Bronchial epithelial cell (primary cell): ENCODE results near the gene DNAJC30. TPM values are rescaled to one million over a fixed set of nuclear protein-coding genes. Genes with fewer than 3 reads are reported as not detected.

Experiments used
- DNase-seq: peaks from one replicate; pipeline ENCODE4 v3.0.0-alpha.2; 2010; ENCODE audit warnings: low read depth
- FAIRE-seq: peaks from 2 replicates; lab custom pipeline; 2011; peaks lifted over from hg19 to GRCh38; lab: Jason Lieb, UNC
- H3K27me3 ChIP-seq: 2 replicates; pipeline ENCODE4 v1.5.1; 2011; ENCODE audit warnings: low read length; ENCODE audit not compliant: control insufficient read depth, insufficient read depth
- H3K36me3 ChIP-seq: 2 replicates; pipeline ENCODE4 v1.5.1; 2011; ENCODE audit warnings: low read length; ENCODE audit not compliant: control insufficient read depth, insufficient read depth
- H3K4me3 ChIP-seq: 2 replicates; pipeline ENCODE4 v1.5.1; 2011; ENCODE audit warnings: mild to moderate bottlenecking, low read depth, low read length, control low read depth
- CTCF ChIP-seq: IDR thresholded peaks from 2 replicates; pipeline ENCODE4 v1.5.1; 2011; ENCODE audit warnings: mild to moderate bottlenecking, moderate library complexity, low read length, control low read depth, inconsistent platforms; ENCODE audit not compliant: insufficient read depth, severe bottlenecking
- total RNA-seq: library from RNA; depleted of rRNA; stranded (reverse); fragments of >200 nt; gene quantifications from 2 replicates; pipeline ENCODE4 v1.2.1, GENCODE V29; 2014

The DNAJC30 gene
- total RNA-seq, 1 donor from 2014 or later: 0.79 TPM

DNA sequence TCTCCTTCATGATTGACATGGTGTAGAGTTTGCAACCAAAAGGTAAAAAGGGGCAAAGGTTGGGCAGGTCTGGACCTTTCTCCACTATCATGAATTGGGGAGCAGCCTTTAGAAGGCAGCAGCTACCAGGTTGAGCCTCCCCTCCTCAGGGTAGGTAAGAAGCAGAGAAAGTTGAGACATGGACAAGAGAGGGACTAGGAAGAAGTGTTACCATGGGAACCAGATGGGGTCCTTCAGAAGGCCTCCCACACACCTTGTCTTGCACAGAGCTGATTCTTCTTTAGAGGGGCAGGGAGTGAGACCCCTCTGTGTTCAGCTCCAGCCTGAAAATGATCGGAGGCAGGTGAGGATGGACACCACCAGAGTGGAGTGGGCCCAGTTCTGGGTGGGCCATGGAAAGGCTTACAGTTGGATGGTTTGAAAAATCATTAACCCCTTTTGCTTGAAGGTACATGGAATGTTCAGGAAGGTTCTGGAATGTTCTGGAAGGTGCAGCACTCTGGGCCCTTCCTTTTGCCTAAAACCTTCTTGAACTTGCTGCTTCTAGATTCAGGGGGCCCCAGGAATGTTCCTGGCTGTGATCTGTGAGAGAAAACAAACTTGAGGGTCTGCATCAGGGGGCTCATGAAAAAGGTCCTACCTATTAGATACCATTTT lies 8.7 kb downstream of the DNAJC30 start:
- TF ChIP-seq CTCF: no peak
- DNase-seq (no peak), FAIRE-seq (no peak)
- H3K4me3 ChIP-seq: no peak overlapping the region
- H3K27me3 ChIP-seq: no peaks in the 10 kb centered on the region
- peaks cover 6% of the 10 kb centered on the region for H3K36me3 ChIP-seq

- DNase-seq (no peak), FAIRE-seq (no peak)
- H3K27me3 ChIP-seq: no peaks in the 10 kb centered on the region
- no peaks in the 10 kb centered on the region for H3K36me3 ChIP-seq
- H3K4me3 ChIP-seq: no peak overlapping the region
- no peak for TF ChIP-seq CTCF
Observed at GRCh38 chr7:73671857-73672445, 11.3 kb downstream of the DNAJC30 start.

- DNase-seq (no peak), FAIRE-seq (no peak)
- Histone ChIP-seq H3K4me3 (no peak overlapping the region), H3K27me3 (no peaks in the 10 kb centered on the region), H3K36me3 (no peaks in the 10 kb centered on the region)
- TF ChIP-seq CTCF: no peak
Observed at GRCh38 chr7:73671322-73671661, 12.0 kb downstream of the DNAJC30 start.

GRCh38 chr7:73669858-73670385 lies 13.3 kb downstream of the DNAJC30 start:
- Histone ChIP-seq H3K36me3 (no peaks in the 10 kb centered on the region), H3K4me3 (no peak overlapping the region), H3K27me3 (no peaks in the 10 kb centered on the region)
- no peak for DNase-seq
- no peak for TF ChIP-seq CTCF
- FAIRE-seq: no peak

DNA sequence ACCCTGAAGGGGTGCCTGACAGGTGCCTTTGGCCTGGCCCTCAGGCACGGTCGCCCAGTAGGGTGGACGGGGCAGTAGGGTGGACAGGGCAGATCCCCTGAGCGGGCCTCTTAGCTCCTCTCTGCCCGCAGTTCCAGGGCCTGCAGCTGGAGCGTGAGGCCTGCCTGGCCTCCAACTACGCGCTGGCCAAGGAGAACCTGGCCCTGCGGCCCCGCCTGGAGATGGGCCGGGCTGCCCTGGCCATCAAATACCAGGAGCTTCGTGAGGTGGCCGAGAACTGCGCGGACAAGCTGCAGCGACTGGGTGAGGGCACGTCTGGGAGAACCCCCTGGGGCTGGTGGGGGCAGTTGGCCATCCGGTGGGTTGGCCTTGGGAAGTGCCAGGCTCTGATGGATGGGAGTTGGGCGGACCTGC lies 14.0 kb downstream of the DNAJC30 start:
- FAIRE-seq: no peak

More for the DNA sequence above, 14.0 kb downstream of the DNAJC30 start:
- Histone ChIP-seq H3K36me3 (no peaks in the 10 kb centered on the region), H3K4me3 (no peak overlapping the region), H3K27me3 (no peaks in the 10 kb centered on the region)
- no peak for DNase-seq
- TF ChIP-seq CTCF: no peak
